Caco-2 (cell line): ENCODE measurements around the gene ME3. TPM values are rescaled to one million over a fixed set of nuclear protein-coding genes. Genes with fewer than 3 reads are reported as not detected.

Source experiments
- BruUV-seq: library from RNA; stranded (reverse); fragments of 400-500 nt; replicated peaks from 2 replicates; lab custom pipeline; 2021; lab: Mats Ljungman, UMichigan
- CTCF ChIA-PET: fragments of 300-600 bp; sonication (Branson Sonifier 250); formaldehyde crosslinking; loops from one replicate; lab custom pipeline; 2022; ENCODE audit warnings: antibody characterized with exemption; lab: Charles Lee
- POLR2A ChIA-PET: fragments of 300-600 bp; sonication (Branson Sonifier 250); formaldehyde crosslinking; loops from one replicate; lab custom pipeline; 2022; ENCODE audit warnings: antibody characterized with exemption; lab: Charles Lee
- DNase-seq, 2 experiments: peaks; one replicate each; pipeline versions ENCODE4 v3.0.0 to v3.0.0-alpha.2; 2020 to 2022
- H3K27me3 ChIP-seq: replicated peaks from 2 replicates; pipeline ENCODE4 v1.6.0; 2011; ENCODE audit warnings: low read length; ENCODE audit not compliant: control insufficient read depth, insufficient read depth
- H3K36me3 ChIP-seq: 2 replicates; pipeline ENCODE4 v1.5.1; 2011; ENCODE audit warnings: low read length; ENCODE audit not compliant: control insufficient read depth, insufficient read depth
- H3K4me1 ChIP-seq: fragments of 250-450 bp; sonication (Bioruptor Pico); 2 replicates; pipeline ENCODE4 v1.5.1; 2020; ENCODE audit warnings: mild to moderate bottlenecking
- H3K4me3 ChIP-seq: 2 replicates; pipeline ENCODE4 v1.5.1; 2011; ENCODE audit warnings: low read depth, mild to moderate bottlenecking, control low read depth, low read length
- H3K9me3 ChIP-seq: fragments of 250-450 bp; sonication (Bioruptor Pico); 2 replicates; pipeline ENCODE4 v1.5.1; 2020; ENCODE audit warnings: mild to moderate bottlenecking, moderate library complexity
- H3K27ac Mint-ChIP-seq: one replicate; pipeline ENCODE4 v1.8.0; 2022; ENCODE audit warnings: mixed read lengths; ENCODE audit not compliant: unreplicated experiment
- H3K27me3 Mint-ChIP-seq: one replicate; pipeline ENCODE4 v1.8.0; 2022; ENCODE audit warnings: mixed read lengths; ENCODE audit not compliant: insufficient read depth, unreplicated experiment
- H3K36me3 Mint-ChIP-seq: one replicate; pipeline ENCODE4 v1.8.0; 2022; ENCODE audit warnings: mild to moderate bottlenecking, mixed read lengths; ENCODE audit not compliant: insufficient read depth, unreplicated experiment
- H3K4me1 Mint-ChIP-seq: one replicate; pipeline ENCODE4 v1.8.0; 2022; ENCODE audit warnings: low read depth, mixed read lengths; ENCODE audit not compliant: unreplicated experiment
- H3K4me3 Mint-ChIP-seq: one replicate; pipeline ENCODE4 v1.8.0; 2022; ENCODE audit warnings: mild to moderate bottlenecking, moderate library complexity, mixed read lengths; ENCODE audit not compliant: unreplicated experiment
- H3K9me3 Mint-ChIP-seq: one replicate; pipeline ENCODE4 v1.8.0; 2022; ENCODE audit warnings: mixed read lengths; ENCODE audit not compliant: unreplicated experiment
- CTCF ChIP-seq, 2 experiments: fragments of 200-600 bp in 1 of 2; IDR thresholded peaks; 1 replicate in 1 of 2; 2 replicates in 1 of 2; pipeline versions ENCODE4 v1.5.1 to v1.8.0; 2011 to 2022; ENCODE audit warnings: antibody characterized with exemption in 1 of 2, control low read depth in 1 of 2, inconsistent platforms in 1 of 2, low read depth in 1 of 2, low read length in 1 of 2, mild to moderate bottlenecking in 1 of 2, moderate library complexity in 1 of 2; ENCODE audit not compliant: insufficient read depth in 1 of 2, severe bottlenecking in 1 of 2, unreplicated experiment in 1 of 2
- intact Hi-C: fragments of 100-400 bp; cut with micrococcal nuclease; formaldehyde crosslinking; loops from one replicate; pipeline ENCODE4 v1.10.0; 2022; ENCODE audit not compliant: unreplicated experiment
- total RNA-seq: library from RNA; stranded (reverse); gene quantifications from 2 replicates; pipeline ENCODE4 v1.2.3, GENCODE V29; 2022

Gene ME3
- total RNA-seq, 1 experiment from 2014 or later: 32.8 TPM

GRCh38 chr11:86696004-86696403, 23.6 kb upstream of the ME3 start:
- no TSS peak for BruUV-seq
- H3K27me3 ChIP-seq: no peaks in the 10 kb centered on the region
- Mint-ChIP-seq H3K4me3 (no peak overlapping the region), H3K4me1 (peaks cover 7% of the 10 kb centered on the region), H3K9me3 (no peaks in the 10 kb centered on the region), H3K36me3 (no peaks in the 10 kb centered on the region), H3K27ac (no peak overlapping the region), H3K27me3 (no peaks in the 10 kb centered on the region)
- no peak for TF ChIP-seq CTCF (IDR thresholded peaks at IDR 0.05; ENCODE audit: insufficient read depth in 1 of 2, low read depth in 1 of 2, low read length in 1 of 2, severe bottlenecking in 1 of 2, unreplicated experiment in 1 of 2)
- no peaks in the 10 kb centered on the region for H3K36me3 ChIP-seq
- intact Hi-C loops: loop anchor here (1.0 kb wide), 1 partner anchor 10 kb away; no protein-coding TSS in a partner anchor
- ChIA-PET CTCF (interaction anchor here (1.1 to 1.6 kb wide), 4 partner anchors 16 to 88 kb away, joined by 3 to 6 read pairs (median 4); no protein-coding TSS in a partner anchor), POLR2A (no interaction called here)
- DNase-seq: no peak
- H3K4me1 ChIP-seq: peaks cover 31% of the 10 kb centered on the region
- no peak overlapping the region for H3K4me3 ChIP-seq
- no peaks in the 10 kb centered on the region for H3K9me3 ChIP-seq

DNA sequence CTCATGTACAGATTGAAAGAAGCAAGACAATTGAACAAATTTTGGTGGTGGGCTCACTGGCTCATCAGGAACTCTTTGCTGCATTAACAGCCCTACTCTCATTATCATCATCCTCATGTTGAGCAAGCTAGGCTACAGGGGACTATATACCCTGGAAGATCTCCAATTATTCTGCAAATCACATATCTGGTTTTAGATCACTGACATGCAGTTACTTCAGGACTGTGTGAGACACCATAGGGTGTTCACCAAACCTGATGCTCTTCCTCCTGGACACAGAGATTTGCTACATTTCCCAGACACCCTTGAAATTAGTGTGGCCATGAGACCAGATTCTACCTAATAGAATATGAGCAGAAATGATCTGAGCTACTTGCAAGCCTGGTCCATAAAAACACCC, 23.0 kb upstream of the ME3 start:
- DNase-seq: no peak
- peaks cover 2% of the 10 kb centered on the region; the same call in 1 of the 2 replicates for H3K9me3 ChIP-seq
- H3K36me3 ChIP-seq: no peaks in the 10 kb centered on the region
- H3K9me3 Mint-ChIP-seq: no peaks in the 10 kb centered on the region
- H3K27me3 Mint-ChIP-seq: no peaks in the 10 kb centered on the region
- intact Hi-C loops: no loop called here
- no peak overlapping the region for H3K4me3 ChIP-seq
- H3K4me1 Mint-ChIP-seq: peaks cover 7% of the 10 kb centered on the region
- no peaks in the 10 kb centered on the region for H3K36me3 Mint-ChIP-seq
- no peak overlapping the region for H3K4me3 Mint-ChIP-seq
- no peaks in the 10 kb centered on the region for H3K27me3 ChIP-seq
- no peak overlapping the region for H3K27ac Mint-ChIP-seq
- TF ChIP-seq CTCF (IDR thresholded peaks at IDR 0.05; ENCODE audit: insufficient read depth in 1 of 2, low read depth in 1 of 2, low read length in 1 of 2, severe bottlenecking in 1 of 2, unreplicated experiment in 1 of 2): no peak
- H3K4me1 ChIP-seq: peaks cover 31% of the 10 kb centered on the region
- no TSS peak for BruUV-seq
- ChIA-PET CTCF (interaction anchor here (1.1 to 1.6 kb wide), 4 partner anchors 16 to 88 kb away, joined by 3 to 6 read pairs (median 4); no protein-coding TSS in a partner anchor), POLR2A (interaction anchor here (0.6 kb wide), 1 partner anchor 116 kb away, joined by 4 read pairs; no protein-coding TSS in a partner anchor)

DNA sequence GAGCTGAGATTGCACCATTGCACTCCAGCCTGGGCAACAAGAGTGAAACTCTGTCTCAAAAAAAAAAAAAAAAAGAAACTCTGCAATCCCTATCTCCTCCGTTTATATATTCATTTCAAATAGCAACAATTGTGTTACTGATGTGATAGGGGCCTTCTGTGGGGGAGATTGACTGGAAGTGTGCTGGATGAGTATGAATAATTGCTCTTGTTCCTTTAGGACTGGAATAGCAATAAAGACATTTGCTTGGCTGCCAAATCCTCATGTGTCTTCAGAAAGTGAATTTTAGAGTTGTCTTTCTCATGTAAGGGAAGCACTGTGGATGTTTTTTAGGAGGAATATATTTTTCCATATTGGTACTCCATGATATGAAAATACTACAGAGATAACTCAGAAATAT, 21.1 kb upstream of the ME3 start:
- Histone ChIP-seq H3K36me3 (no peaks in the 10 kb centered on the region), H3K9me3 (peaks cover 5% of the 10 kb centered on the region; the same call in 1 of the 2 replicates), H3K4me1 (peaks cover 24% of the 10 kb centered on the region), H3K27me3 (no peaks in the 10 kb centered on the region), H3K4me3 (no peak overlapping the region)
- H3K36me3 Mint-ChIP-seq: no peaks in the 10 kb centered on the region
- no peak overlapping the region for H3K4me3 Mint-ChIP-seq
- TF ChIP-seq CTCF (IDR thresholded peaks at IDR 0.05; ENCODE audit: insufficient read depth in 1 of 2, low read depth in 1 of 2, low read length in 1 of 2, severe bottlenecking in 1 of 2, unreplicated experiment in 1 of 2): no peak
- H3K4me1 Mint-ChIP-seq: peaks cover 17% of the 10 kb centered on the region
- intact Hi-C loops: no loop called here
- H3K27ac Mint-ChIP-seq: no peak overlapping the region
- no TSS peak for BruUV-seq
- DNase-seq: no peak
- ChIA-PET CTCF (no interaction called here), POLR2A (no interaction called here)
- H3K9me3 Mint-ChIP-seq: no peaks in the 10 kb centered on the region
- no peaks in the 10 kb centered on the region for H3K27me3 Mint-ChIP-seq
